ENCODE measurements around the gene SH3YL1.

SH3YL1 gene

GRCh38 chr2:213932-214693 is 49.7 kb downstream of the SH3YL1 start:
- no peak for FAIRE-seq

- FAIRE-seq: no peak
Observed at GRCh38 chr2:211486-212184, 52.2 kb downstream of the SH3YL1 start.

DNA sequence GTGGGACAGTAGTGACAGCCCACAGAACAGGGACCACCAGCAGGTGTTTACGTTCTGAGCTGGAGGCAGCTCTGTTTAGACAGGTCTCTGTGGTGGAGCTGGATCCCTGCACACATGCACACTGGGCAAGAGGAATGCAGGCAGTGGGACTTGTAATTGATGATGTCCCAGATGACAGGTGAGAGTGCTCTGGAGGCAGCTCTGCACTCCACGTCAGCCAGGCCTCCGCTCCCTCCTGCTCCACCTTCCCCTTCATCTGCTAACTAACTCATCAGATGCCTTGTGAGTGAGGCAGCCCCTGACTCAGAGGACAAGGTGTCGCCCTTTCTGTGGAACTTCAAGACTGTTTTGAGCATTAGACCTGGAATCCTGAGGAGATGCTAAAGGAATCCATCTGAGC is 53.2 kb downstream of the SH3YL1 start:
- no peak for FAIRE-seq

GRCh38 chr2:209470-209869 is 54.4 kb downstream of the SH3YL1 start:
- FAIRE-seq: no peak

GRCh38 chr2:208335-208734 is 55.5 kb downstream of the SH3YL1 start:
- no peak for FAIRE-seq

GRCh38 chr2:203984-204383 is 59.8 kb downstream of the SH3YL1 start:
- no peak for FAIRE-seq

GRCh38 chr2:203401-203800 is 60.4 kb downstream of the SH3YL1 start:
- no peak for FAIRE-seq

- no peak for FAIRE-seq
Observed at GRCh38 chr2:202945-203344, 60.9 kb downstream of the SH3YL1 start.

- FAIRE-seq: no peak
Observed at GRCh38 chr2:201648-202433, 62.0 kb downstream of the SH3YL1 start.

DNA sequence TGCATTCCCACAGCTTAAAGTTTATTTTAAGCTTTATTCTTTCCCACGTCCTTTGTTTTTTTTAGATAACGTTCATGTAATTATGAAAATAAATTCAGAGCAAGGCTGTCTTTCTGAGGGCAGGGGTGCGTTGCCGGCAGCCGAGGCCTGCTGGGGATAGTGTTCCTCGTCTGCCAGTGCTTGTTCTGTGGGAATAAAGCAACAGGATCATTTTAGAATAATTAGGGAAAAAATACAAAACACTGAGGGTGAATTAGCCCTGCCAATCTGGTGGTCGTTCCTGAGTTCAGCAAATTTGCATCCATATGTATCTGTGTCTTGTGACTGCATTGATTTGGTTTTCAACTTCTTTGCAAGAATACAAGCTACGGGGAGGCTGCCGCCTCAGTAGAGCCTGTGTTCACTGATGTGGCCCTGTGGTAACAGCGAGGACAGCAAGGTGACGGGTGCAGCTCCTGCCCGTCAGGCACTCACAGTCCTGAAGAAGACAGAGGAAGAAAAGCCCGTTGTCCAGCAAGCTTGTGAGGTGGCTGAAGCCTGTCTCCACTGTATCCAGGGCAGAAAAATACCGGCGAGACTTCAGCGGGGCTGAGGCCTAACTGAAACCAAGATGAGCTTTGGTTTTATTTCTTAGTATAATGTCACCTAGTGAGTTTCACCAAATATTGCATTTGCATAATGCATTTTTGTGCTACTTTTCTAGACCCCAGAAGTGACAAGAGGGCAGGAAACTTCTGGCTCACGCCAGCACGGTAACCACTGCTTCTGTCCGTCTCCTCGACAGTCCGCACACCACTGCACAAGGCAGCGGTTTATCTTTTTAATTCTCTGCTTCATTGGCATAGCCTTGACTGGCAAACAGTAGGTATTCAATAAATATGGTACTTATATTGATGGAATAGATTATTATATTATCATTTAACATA is 64.5 kb downstream of the SH3YL1 start:
- FAIRE-seq: no peak

- FAIRE-seq: no peak
Observed at GRCh38 chr2:196406-196805, 67.4 kb downstream of the SH3YL1 start.

DNA sequence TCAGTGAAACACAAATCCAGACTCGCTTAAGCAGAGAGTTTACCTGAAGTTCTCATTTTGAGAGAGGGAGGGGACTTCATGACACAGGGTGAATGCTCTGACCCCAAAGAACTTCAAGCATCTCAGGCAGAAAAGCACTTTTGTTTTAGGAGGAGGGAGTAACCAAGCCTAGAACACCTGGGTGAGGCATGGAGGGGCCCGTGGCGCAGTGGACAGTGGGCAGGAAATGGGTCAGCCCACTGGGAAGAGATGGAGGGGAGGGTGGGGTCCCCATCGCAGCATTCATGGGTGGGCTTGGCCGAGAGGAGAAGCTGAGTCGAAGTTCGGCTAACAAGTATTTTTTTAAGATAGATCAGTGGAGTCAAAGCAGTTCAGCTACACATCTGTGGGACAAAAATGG is 67.9 kb downstream of the SH3YL1 start:
- no peak for FAIRE-seq

DNA sequence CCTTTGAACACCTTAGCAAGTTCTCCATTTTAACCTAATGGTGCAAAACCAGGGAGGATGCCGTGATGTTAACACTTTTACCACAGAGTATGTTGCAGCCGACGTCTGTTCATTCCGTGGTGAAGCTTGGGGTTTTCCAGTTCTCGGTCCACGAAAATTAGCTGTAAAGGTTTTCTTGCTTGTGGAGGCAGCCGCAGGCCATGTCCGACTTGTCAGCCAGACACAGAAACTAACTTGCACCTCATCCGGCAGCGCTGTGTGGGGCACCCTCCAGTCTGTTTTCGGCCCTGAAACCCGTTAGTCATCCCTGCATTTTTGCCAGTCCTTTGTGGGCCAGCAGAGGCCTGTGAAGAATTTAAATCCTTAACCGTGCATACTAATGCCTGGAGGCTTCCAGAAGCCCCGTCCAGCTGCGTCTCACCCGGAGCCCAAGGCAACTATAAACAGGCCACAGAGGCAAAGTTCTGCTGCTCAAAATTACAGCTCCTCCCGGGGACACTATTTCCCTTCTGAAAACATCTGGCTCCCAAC is 70.6 kb downstream of the SH3YL1 start:
- no peak for FAIRE-seq

DNA sequence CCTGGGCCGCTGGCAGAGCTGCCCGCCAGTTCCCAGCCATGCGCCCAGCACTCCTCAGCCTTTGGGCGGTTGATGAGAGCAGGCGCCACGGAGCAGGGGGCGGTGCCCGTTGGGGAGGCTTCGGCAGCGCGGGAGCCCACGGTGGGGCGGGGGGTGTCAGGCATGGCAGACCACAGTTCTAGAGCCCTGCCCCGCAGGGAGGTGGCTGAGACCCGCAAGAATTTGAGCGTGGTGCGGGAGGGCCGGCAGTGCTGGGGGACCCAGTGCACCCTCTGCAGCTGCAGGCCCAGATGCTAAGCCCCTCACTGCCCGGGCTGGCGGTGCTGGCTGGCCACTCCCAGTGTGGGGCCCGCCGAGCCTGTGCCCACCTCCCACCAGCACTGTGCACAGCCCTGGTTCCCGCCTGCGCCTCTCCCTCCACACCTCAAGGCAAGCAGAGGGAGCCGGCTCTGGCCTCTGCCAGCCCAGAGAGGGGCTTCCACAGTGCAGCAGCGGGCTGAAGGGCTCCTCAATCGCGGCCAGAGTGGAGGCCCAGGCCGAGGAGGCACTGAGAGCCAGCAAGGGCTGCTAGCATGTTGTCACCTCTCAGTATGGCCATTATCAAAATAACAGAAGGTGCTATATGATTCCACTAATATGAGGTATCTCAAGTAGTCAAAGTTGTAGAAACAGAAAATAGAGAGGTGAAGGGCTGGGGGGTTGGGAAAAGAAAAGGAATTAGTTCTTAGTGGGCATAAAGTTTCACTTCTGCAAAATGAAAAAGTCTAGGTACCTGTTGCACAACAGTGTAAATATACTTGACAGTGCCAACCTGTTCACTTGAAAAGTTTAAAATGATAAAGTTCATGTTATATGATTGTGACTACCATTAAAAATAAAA is 72.3 kb downstream of the SH3YL1 start:
- FAIRE-seq: no peak

DNA sequence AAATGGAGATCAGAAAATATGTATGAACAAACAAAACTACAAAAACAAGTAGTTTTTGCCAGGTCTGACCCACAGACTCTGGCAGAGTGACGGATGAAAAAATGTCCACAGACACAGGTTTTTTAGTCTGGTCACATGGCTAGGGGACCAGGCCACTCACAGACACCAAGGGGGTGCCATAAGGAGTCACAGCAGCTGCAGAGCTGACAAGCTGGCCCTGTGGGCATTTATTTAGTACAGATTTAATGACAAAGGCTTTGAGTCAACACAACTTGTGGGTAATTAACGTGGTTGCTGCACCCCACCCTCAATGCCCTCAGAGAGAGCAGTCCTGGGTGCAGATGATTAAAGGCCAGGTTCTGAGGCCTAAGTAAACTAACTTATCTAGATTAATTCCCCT is 76.0 kb downstream of the SH3YL1 start:
- FAIRE-seq: no peak

DNA sequence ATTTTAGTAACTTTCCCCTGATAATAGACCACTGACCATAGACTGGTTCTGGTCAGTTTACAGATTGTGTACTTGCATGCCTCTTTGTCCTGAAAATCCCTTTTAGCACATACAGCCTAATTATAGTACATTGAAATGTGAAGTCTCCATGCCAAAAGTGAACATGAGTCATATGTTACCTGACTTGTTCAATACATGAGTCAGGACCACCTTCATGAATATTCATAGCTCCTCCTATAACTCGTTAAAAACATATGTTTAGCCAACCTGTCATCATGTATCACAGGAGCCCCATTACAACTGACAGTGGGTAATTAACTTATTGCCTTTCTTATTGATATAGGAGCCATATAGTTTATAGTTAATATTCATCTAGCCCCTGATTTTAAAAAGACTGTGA is 78.6 kb downstream of the SH3YL1 start:
- no peak for FAIRE-seq

DNA sequence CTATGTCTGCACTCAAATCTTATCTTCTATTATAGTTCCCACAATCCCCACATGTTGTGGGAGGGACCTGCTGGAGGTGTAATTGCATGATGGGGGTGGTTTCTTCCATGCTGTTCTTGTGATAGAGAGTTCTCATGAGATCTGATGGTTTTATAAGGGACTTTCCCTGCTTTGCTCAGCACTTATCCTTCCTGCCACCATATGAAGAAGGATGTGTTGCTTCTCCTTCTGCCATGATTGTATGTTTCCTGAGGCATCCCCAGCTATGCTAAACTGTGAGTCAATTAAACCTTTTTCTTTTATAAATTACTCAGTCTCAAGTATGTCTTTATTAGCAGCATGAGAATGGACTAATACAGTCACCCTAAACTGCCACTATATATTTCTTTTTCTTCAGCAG is 79.1 kb downstream of the SH3YL1 start:
- FAIRE-seq: no peak

DNA sequence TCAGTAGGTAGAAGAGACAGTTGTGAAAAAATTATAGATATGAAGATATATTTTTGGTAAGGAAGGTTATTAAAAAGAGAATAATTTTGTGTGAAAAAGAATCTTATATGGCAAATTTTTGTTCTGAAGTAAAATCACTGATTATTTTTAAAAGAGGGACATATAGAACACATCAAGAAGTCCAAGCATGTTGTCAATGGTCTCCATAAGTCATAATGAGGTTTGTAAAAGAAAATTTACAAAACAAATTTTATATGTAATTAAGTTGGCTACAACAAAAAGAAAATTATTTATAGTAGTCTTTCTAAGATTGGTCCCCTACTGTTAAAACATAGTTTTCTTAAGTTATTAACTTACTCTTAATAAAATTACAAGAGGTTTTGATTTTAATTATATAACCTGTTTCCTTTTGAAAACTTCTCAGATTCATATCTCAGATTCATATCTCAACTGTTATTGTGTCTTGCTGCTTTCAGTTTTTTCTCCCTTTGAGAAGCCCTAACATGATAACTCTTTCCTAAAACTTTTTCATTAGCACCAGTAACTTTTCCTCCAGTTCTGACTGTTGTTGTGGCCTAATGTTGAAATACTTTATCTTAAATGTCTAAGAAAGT is 81.2 kb downstream of the SH3YL1 start:
- FAIRE-seq: no peak

GRCh38 chr2:180311-180710 is 83.5 kb downstream of the SH3YL1 start:
- FAIRE-seq: no peak

DNA sequence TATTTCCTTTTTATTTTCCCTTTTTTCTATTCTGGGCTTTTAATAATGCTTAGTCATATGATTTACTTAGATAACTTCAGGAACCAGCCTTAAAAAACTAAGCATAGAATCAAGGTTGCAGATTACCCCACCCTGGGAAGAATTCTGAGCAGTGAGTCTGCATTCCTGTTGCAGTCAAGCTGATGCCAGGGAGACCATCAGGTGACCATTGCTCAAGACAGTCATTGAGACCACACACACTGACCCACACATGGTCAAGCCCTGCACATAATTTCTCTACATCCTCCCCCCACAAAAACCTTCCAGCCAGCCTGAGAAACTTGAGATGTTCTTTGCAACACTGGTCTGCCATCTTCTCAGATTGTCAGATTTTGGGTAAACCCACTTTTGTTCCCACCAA is 83.9 kb downstream of the SH3YL1 start:
- no peak for FAIRE-seq

DNA sequence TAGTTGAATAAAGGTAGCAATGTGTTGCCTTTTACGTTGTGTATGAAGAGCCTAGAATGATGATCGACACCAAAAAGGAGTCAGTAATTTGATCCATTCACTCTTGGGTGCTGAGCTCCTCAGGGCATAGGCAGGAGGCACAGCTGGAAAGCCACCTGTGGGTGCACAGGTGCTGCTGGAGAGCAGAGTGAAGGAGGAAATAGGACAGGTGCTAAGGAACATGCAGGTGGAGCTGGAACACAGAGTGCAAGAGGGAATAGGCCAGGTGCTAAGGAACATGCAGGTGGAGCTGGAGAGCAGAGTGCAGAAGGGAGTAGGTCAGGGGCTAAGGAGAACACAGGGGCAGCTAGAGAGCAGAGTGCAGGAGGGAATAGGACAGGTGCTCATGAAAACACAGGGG is 86.1 kb downstream of the SH3YL1 start:
- FAIRE-seq: no peak
